Measurements from ENCODE around the gene MFAP2. TPM values are rescaled to one million over a fixed set of nuclear protein-coding genes. Genes with fewer than 3 reads are reported as not detected.
A peak's percentile ranks its signal among the peaks of the same experiment; 100 is the strongest.

The MFAP2 gene
- total RNA-seq, 2 donors from 2014 or later: 120 to 170 TPM

GRCh38 chr1:17023573-17023972 lies 43.2 kb upstream of the MFAP2 start:
- no peaks in the 10 kb centered on the region for H3K27me3 Mint-ChIP-seq (ENCODE audit: insufficient read depth)
- 91 to 100% methylated on average over 2 to 3 of the region's 3 CpGs for WGBS, 2 experiments (ENCODE audit: insufficient coverage in 1 of 2, insufficient read length in 1 of 2)
- no peaks in the 10 kb centered on the region for H3K4me1 ChIP-seq (ENCODE audit: control insufficient read depth, insufficient read depth, low read length)
- no peaks in the 10 kb centered on the region for H3K9me3 Mint-ChIP-seq
- peak; percentile 50 for TF ChIP-seq CTCF (conservative IDR thresholded peaks at IDR 0.05)
- H3K27ac ChIP-seq (ENCODE audit: low read depth, low read length): no peak overlapping the region
- peak; percentile 59 for DNase-seq
- H3K27ac Mint-ChIP-seq: peak overlapping the region; percentile 23
- H3K36me3 ChIP-seq (ENCODE audit: control insufficient read depth, insufficient read depth, low read length): peaks cover 96% of the 10 kb centered on the region
- peaks cover 76% of the 10 kb centered on the region for H3K36me3 Mint-ChIP-seq (ENCODE audit: low read depth)
- H3K27me3 ChIP-seq (ENCODE audit: control insufficient read depth, insufficient read depth, low read length, poor library complexity, severe bottlenecking): no peaks in the 10 kb centered on the region
- H3K4me3 ChIP-seq (ENCODE audit: low read length): no peak overlapping the region
- H3K4me3 Mint-ChIP-seq: no peak overlapping the region
- H3K4me1 Mint-ChIP-seq: no peaks in the 10 kb centered on the region
- H3K9me3 ChIP-seq (ENCODE audit: control insufficient read depth, low read length): no peaks in the 10 kb centered on the region
- H3K9ac ChIP-seq (ENCODE audit: extremely low read depth, low read length, poor library complexity, severe bottlenecking): no peak overlapping the region

GRCh38 chr1:17023102-17023501 lies 42.7 kb upstream of the MFAP2 start:
- H3K36me3 Mint-ChIP-seq (ENCODE audit: low read depth): peaks cover 75% of the 10 kb centered on the region
- DNase-seq: no peak
- Histone ChIP-seq H3K36me3 (ENCODE audit: control insufficient read depth, insufficient read depth, low read length) (peaks cover 96% of the 10 kb centered on the region), H3K4me1 (ENCODE audit: control insufficient read depth, insufficient read depth, low read length) (no peaks in the 10 kb centered on the region), H3K9me3 (ENCODE audit: control insufficient read depth, low read length) (no peaks in the 10 kb centered on the region), H3K27me3 (ENCODE audit: control insufficient read depth, insufficient read depth, low read length, poor library complexity, severe bottlenecking) (no peaks in the 10 kb centered on the region), H3K4me3 (ENCODE audit: low read length) (no peak overlapping the region), H3K27ac (ENCODE audit: low read depth, low read length) (no peak overlapping the region), H3K9ac (ENCODE audit: extremely low read depth, low read length, poor library complexity, severe bottlenecking) (no peak overlapping the region)
- no peaks in the 10 kb centered on the region for H3K4me1 Mint-ChIP-seq
- no peak overlapping the region for H3K4me3 Mint-ChIP-seq
- H3K27ac Mint-ChIP-seq: no peak overlapping the region
- 92 to 95% methylated on average over 4 of the region's 4 CpGs for WGBS, 2 experiments (ENCODE audit: insufficient coverage in 1 of 2, insufficient read length in 1 of 2)
- no peaks in the 10 kb centered on the region for H3K9me3 Mint-ChIP-seq
- H3K27me3 Mint-ChIP-seq (ENCODE audit: insufficient read depth): no peaks in the 10 kb centered on the region
- TF ChIP-seq CTCF (conservative IDR thresholded peaks at IDR 0.05): no peak

- no peak overlapping the region for H3K4me3 Mint-ChIP-seq
- H3K9me3 Mint-ChIP-seq: no peaks in the 10 kb centered on the region
- peaks cover 92% of the 10 kb centered on the region for H3K36me3 ChIP-seq (ENCODE audit: control insufficient read depth, insufficient read depth, low read length)
- DNase-seq: peak; percentile 9
- H3K27ac Mint-ChIP-seq: no peak overlapping the region
- H3K4me1 Mint-ChIP-seq: no peaks in the 10 kb centered on the region
- H3K4me3 ChIP-seq (ENCODE audit: low read length): no peak overlapping the region
- no peak for TF ChIP-seq CTCF (conservative IDR thresholded peaks at IDR 0.05)
- no peaks in the 10 kb centered on the region for H3K27me3 ChIP-seq (ENCODE audit: control insufficient read depth, insufficient read depth, low read length, poor library complexity, severe bottlenecking)
- no peaks in the 10 kb centered on the region for H3K27me3 Mint-ChIP-seq (ENCODE audit: insufficient read depth)
- no peaks in the 10 kb centered on the region for H3K4me1 ChIP-seq (ENCODE audit: control insufficient read depth, insufficient read depth, low read length)
- no peak overlapping the region for H3K9ac ChIP-seq (ENCODE audit: extremely low read depth, low read length, poor library complexity, severe bottlenecking)
- H3K9me3 ChIP-seq (ENCODE audit: control insufficient read depth, low read length): no peaks in the 10 kb centered on the region
- H3K27ac ChIP-seq (ENCODE audit: low read depth, low read length): no peak overlapping the region
- WGBS, 2 experiments (ENCODE audit: insufficient coverage in 1 of 2, insufficient read length in 1 of 2): 95 to 99% methylated on average over 8 to 10 of the region's 10 CpGs
- peaks cover 68% of the 10 kb centered on the region for H3K36me3 Mint-ChIP-seq (ENCODE audit: low read depth)
Observed at GRCh38 chr1:17021896-17022295, 41.5 kb upstream of the MFAP2 start.

Data from endodermal cell (in vitro differentiated cells).